HK-2 (cell line): Measurements from ENCODE around the gene SSTR1.
"Not testable (repeated sequence)": the region's sequence is repeated elsewhere in the genome, so short reads cannot be mapped to it uniquely, and the experiment has no call there.

ENCODE experiments used
- DNase-seq: peaks from one replicate; pipeline ENCODE4 v3.0.0-alpha.2; 2018; ENCODE audit not compliant: unreplicated experiment

The SSTR1 gene

GRCh38 chr14:38207736-38208617, at the start of gene SSTR1:
SSTR1 (plus strand) TSS chr14:38207904; CDS start chr14:38209390, 1,486 bp downstream.
- DNase-seq = no peak

GRCh38 chr14:38158468-38158867, 49.2 kb upstream of the SSTR1 start:
- no peak for DNase-seq

- DNase-seq = no peak
Observed at GRCh38 chr14:38168416-38168815, 39.3 kb upstream of the SSTR1 start.

GRCh38 chr14:38171197-38171596, 36.5 kb upstream of the SSTR1 start:
- peak; percentile 79 for DNase-seq

- DNase-seq = no peak
Observed at GRCh38 chr14:38174711-38175110, 33.0 kb upstream of the SSTR1 start.

GRCh38 chr14:38175658-38176057, 32.0 kb upstream of the SSTR1 start:
- DNase-seq = no peak

- DNase-seq = no peak
Observed at GRCh38 chr14:38176379-38176778, 31.3 kb upstream of the SSTR1 start.

GRCh38 chr14:38184132-38184531, 23.6 kb upstream of the SSTR1 start:
- DNase-seq = no peak

GRCh38 chr14:38185671-38186070, 22.0 kb upstream of the SSTR1 start:
- no peak for DNase-seq

GRCh38 chr14:38186216-38186615, 21.5 kb upstream of the SSTR1 start:
- no peak for DNase-seq

- DNase-seq = no peak
Observed at GRCh38 chr14:38187528-38187927, 20.2 kb upstream of the SSTR1 start.

GRCh38 chr14:38189930-38190726, 17.6 kb upstream of the SSTR1 start:
- no peak for DNase-seq

GRCh38 chr14:38190846-38191245, 16.9 kb upstream of the SSTR1 start:
- DNase-seq = not testable (repeated sequence)

GRCh38 chr14:38191491-38191890, 16.2 kb upstream of the SSTR1 start:
- DNase-seq = not testable (repeated sequence)

- no peak for DNase-seq
Observed at GRCh38 chr14:38197001-38197783, 10.5 kb upstream of the SSTR1 start.

GRCh38 chr14:38197784-38198335, 9.8 kb upstream of the SSTR1 start:
- no peak for DNase-seq

- no peak for DNase-seq
Observed at GRCh38 chr14:38198425-38198824, 9.3 kb upstream of the SSTR1 start.

- no peak for DNase-seq
Observed at GRCh38 chr14:38199076-38199475, 8.6 kb upstream of the SSTR1 start.

- DNase-seq = no peak
Observed at GRCh38 chr14:38199739-38200138, 8.0 kb upstream of the SSTR1 start.

GRCh38 chr14:38201137-38201828, 6.4 kb upstream of the SSTR1 start:
- no peak for DNase-seq
